H1 (cell line): ENCODE data around the gene EML1. TPM values are rescaled to one million over a fixed set of nuclear protein-coding genes. Genes with fewer than 3 reads are reported as not detected.

Experiments
- CTCF ChIA-PET: fragments of 300-600 bp; sonication (Branson Sonifier 250); formaldehyde crosslinking; loops from one replicate; lab custom pipeline; 2021; ENCODE audit not compliant: partially characterized antibody; lab: Charles Lee
- POLR2A ChIA-PET: fragments of 300-600 bp; sonication (Branson Sonifier 250); formaldehyde crosslinking; loops from one replicate; lab custom pipeline; 2021; ENCODE audit warnings: inconsistent platforms; ENCODE audit not compliant: partially characterized antibody; lab: Charles Lee
- DNase-seq, 2 experiments: peaks; one replicate each; pipeline versions ENCODE4 v3.0.0 to v3.0.0-alpha.2; 2010 to 2022; ENCODE audit warnings: low spot score in 2 of 2, low read depth in 1 of 2, mixed read lengths in 1 of 2
- FAIRE-seq: peaks from 2 replicates; lab custom pipeline; 2011; peaks lifted over from hg19 to GRCh38; lab: Jason Lieb, UNC
- H2AFZ ChIP-seq: 2 replicates; pipeline ENCODE4 v1.8.1; 2012; ENCODE audit warnings: low read length, inconsistent platforms
- H2AK5ac ChIP-seq: 2 replicates; pipeline ENCODE4 v1.6.1; 2013; ENCODE audit warnings: low read depth, low read length
- H2BK120ac ChIP-seq: replicated peaks from 2 replicates; pipeline ENCODE3; 2013; ENCODE audit warnings: low read depth, low read length, inconsistent platforms
- H2BK12ac ChIP-seq: 2 replicates; pipeline ENCODE4 v1.6.1; 2013; ENCODE audit warnings: low read depth, low read length
- H2BK15ac ChIP-seq: 2 replicates; pipeline ENCODE4 v1.6.1; 2013; ENCODE audit warnings: low read length
- H2BK20ac ChIP-seq: 2 replicates; pipeline ENCODE4 v1.6.1; 2013; ENCODE audit warnings: low read length
- H2BK5ac ChIP-seq: 2 replicates; pipeline ENCODE4 v1.6.1; 2013; ENCODE audit warnings: low read depth, low read length
- H3K14ac ChIP-seq: 2 replicates; pipeline ENCODE4 v1.6.1; 2013; ENCODE audit warnings: inconsistent platforms; ENCODE audit not compliant: insufficient read length
- H3K18ac ChIP-seq: 2 replicates; pipeline ENCODE4 v1.6.1; 2013; ENCODE audit warnings: low read length; ENCODE audit errors: extremely low read depth
- H3K23ac ChIP-seq: 2 replicates; pipeline ENCODE4 v1.6.1; 2013; ENCODE audit warnings: inconsistent platforms; ENCODE audit not compliant: insufficient read length
- H3K23me2 ChIP-seq: 2 replicates; pipeline ENCODE4 v1.6.1; 2013; ENCODE audit warnings: low read depth, low read length
- H3K27ac ChIP-seq: 2 replicates; pipeline ENCODE4 v1.6.1; 2011; ENCODE audit warnings: low read depth, low read length, inconsistent platforms
- H3K27me3 ChIP-seq, 4 experiments: replicated peaks in 1 of 4; 1 replicate in 1 of 4; 2 replicates in 3 of 4; pipeline versions ENCODE4 v1.6.1 to v1.8.1; 2011 to 2013; ENCODE audit warnings: low read length in 3 of 4, mild to moderate bottlenecking in 3 of 4, inconsistent platforms in 2 of 4, mixed read lengths in 2 of 4, moderate library complexity in 1 of 4; ENCODE audit not compliant: control insufficient read depth in 3 of 4, insufficient read depth in 3 of 4; ENCODE audit errors: extremely low read depth in 1 of 4
- H3K36me3 ChIP-seq, 4 experiments: 2 replicates each; pipeline versions ENCODE4 v1.6.1 to v1.8.1; 2011 to 2013; ENCODE audit warnings: mild to moderate bottlenecking in 4 of 4, low read length in 3 of 4, moderate library complexity in 2 of 4, control low read depth in 1 of 4, inconsistent platforms in 1 of 4; ENCODE audit not compliant: insufficient read depth in 4 of 4, control insufficient read depth in 2 of 4
- H3K4ac ChIP-seq: replicated peaks from 2 replicates; pipeline ENCODE3; 2013; ENCODE audit warnings: low read length, low read depth, mixed read lengths, inconsistent platforms; ENCODE audit not compliant: insufficient read length
- H3K4me1 ChIP-seq, 4 experiments: replicated peaks in 1 of 4; 1 replicate in 1 of 4; 2 replicates in 3 of 4; pipeline versions ENCODE4 v1.6.1 to v1.8.1; 2011 to 2013; ENCODE audit warnings: low read length in 3 of 4, inconsistent platforms in 2 of 4, mixed read lengths in 1 of 4; ENCODE audit not compliant: insufficient read depth in 4 of 4, control insufficient read depth in 3 of 4
- H3K4me2 ChIP-seq, 2 experiments: 2 replicates each; pipeline versions ENCODE4 v1.6.1 to v1.8.1; 2011 to 2013; ENCODE audit warnings: low read depth in 2 of 2, low read length in 2 of 2, control low read depth in 1 of 2, inconsistent platforms in 1 of 2, mild to moderate bottlenecking in 1 of 2; ENCODE audit not compliant: insufficient read depth in 1 of 2
- H3K4me3 ChIP-seq, 4 experiments: fragments of 200-600, 300-600 bp in 1 of 4; sonication (generic), shearing (Covaris generic), sonication (Bioruptor Twin) in 1 of 4; 2 replicates each; pipeline versions ENCODE4 v1.5.1 to v1.8.1; 2011 to 2016; ENCODE audit warnings: low read length in 4 of 4, low read depth in 3 of 4, control low read depth in 2 of 4, inconsistent platforms in 2 of 4, mild to moderate bottlenecking in 2 of 4, mixed read lengths in 1 of 4, moderate library complexity in 1 of 4; ENCODE audit not compliant: insufficient read depth in 2 of 4; ENCODE audit errors: extremely low read depth in 1 of 4
- H3K56ac ChIP-seq: replicated peaks from 2 replicates; pipeline ENCODE3; 2013; ENCODE audit warnings: low read depth, mild to moderate bottlenecking, mixed read lengths, low read length, inconsistent platforms; ENCODE audit not compliant: insufficient read length
- H3K79me1 ChIP-seq: 2 replicates; pipeline ENCODE4 v1.6.1; 2013; ENCODE audit warnings: low read depth, low read length, control low read depth
- H3K79me2 ChIP-seq, 2 experiments: 2 replicates each; pipeline versions ENCODE4 v1.6.1 to v1.8.1; 2012 to 2013; ENCODE audit warnings: low read length in 2 of 2, mild to moderate bottlenecking in 2 of 2, inconsistent platforms in 1 of 2; ENCODE audit not compliant: insufficient read depth in 2 of 2, control insufficient read depth in 1 of 2
- H3K9ac ChIP-seq, 4 experiments: replicated peaks in 1 of 4; 1 replicate in 1 of 4; 2 replicates in 3 of 4; pipeline versions ENCODE4 v1.6.1 to v1.8.1; 2011 to 2013; ENCODE audit warnings: low read depth in 3 of 4, low read length in 3 of 4, control low read depth in 2 of 4, mild to moderate bottlenecking in 2 of 4, moderate library complexity in 2 of 4, inconsistent platforms in 1 of 4; ENCODE audit errors: extremely low read depth in 1 of 4
- H3K9me3 ChIP-seq, 2 experiments: 2 replicates each; pipeline versions ENCODE4 v1.6.1 to v1.8.1; 2012 to 2013; ENCODE audit warnings: mild to moderate bottlenecking in 2 of 2, moderate library complexity in 2 of 2, control low read depth in 1 of 2, inconsistent platforms in 1 of 2, low read depth in 1 of 2, low read length in 1 of 2, mixed read lengths in 1 of 2; ENCODE audit not compliant: insufficient read depth in 2 of 2
- H4K20me1 ChIP-seq, 2 experiments: replicated peaks in 1 of 2; 2 replicates each; pipeline versions ENCODE3 to v1.8.1; 2011 to 2013; ENCODE audit warnings: inconsistent platforms in 2 of 2, low read length in 2 of 2, mild to moderate bottlenecking in 1 of 2; ENCODE audit not compliant: insufficient read depth in 2 of 2, control insufficient read depth in 1 of 2
- H4K5ac ChIP-seq: 2 replicates; pipeline ENCODE4 v1.6.1; 2013; ENCODE audit warnings: low read length, low read depth, mixed read lengths, inconsistent platforms; ENCODE audit not compliant: insufficient read length
- H4K8ac ChIP-seq: 2 replicates; pipeline ENCODE4 v1.8.0; 2013; ENCODE audit warnings: mild to moderate bottlenecking, moderate library complexity, low read length, inconsistent platforms; ENCODE audit not compliant: insufficient read depth; ENCODE audit errors: extremely low read depth
- H4K91ac ChIP-seq: replicated peaks from 2 replicates; pipeline ENCODE3; 2013; ENCODE audit warnings: low read length, mixed read lengths, inconsistent platforms; ENCODE audit not compliant: insufficient read length
- ATF2 ChIP-seq: IDR thresholded peaks from 2 replicates; pipeline ENCODE4 v1.6.1; 2012; ENCODE audit warnings: low read length, inconsistent platforms
- polyA plus RNA-seq, 7 experiments: library from polyadenylated mRNA; depleted of rRNA in 3 of 7; stranded (reverse) in 5 of 7; unstranded in 2 of 7; fragments of >200 nt in 5 of 7; fragments of 200-250 nt in 2 of 7; gene quantifications; 1 replicate in 5 of 7; 2 replicates in 1 of 7; 4 replicates in 1 of 7; pipeline versions ENCODE4 v1.2.1 to v1.2.3, GENCODE V29; 2011 to 2013; ENCODE audit warnings: missing spikeins in 2 of 7, mixed read lengths in 2 of 7
- total RNA-seq: library from RNA; stranded (reverse); fragmentation: NEBNext Ultra II Directional; extraction: Animal tissue kit (Norgen Biotek cat#: 25700); gene quantifications from 2 replicates; pipeline ENCODE4 v1.2.1, GENCODE V29; 2021

Gene EML1
- total and polyA plus RNA-seq, 2 of the 8 experiments (the other 6 are each of a cell fraction or from before 2014, with no cell fraction given): 11.1 to 24.7 TPM

- Histone ChIP-seq H3K23ac (no peak overlapping the region), H3K9ac (no peak overlapping the region), H3K27ac (no peak overlapping the region), H3K18ac (no peak overlapping the region), H3K56ac (no peak overlapping the region), H3K4me2 (no peak overlapping the region), H4K20me1 (no peaks in the 10 kb centered on the region), H3K79me1 (0 out of 2 replicates have a peak, but pooled peaks cover 4% of the 10 kb centered on the region), H2BK15ac (no peak overlapping the region), H4K8ac (no peak overlapping the region), H3K36me3 (no peaks in the 10 kb centered on the region), H3K23me2 (peaks cover 4% of the 10 kb centered on the region; the same call in 1 of the 2 replicates), H3K4me3 (no peak overlapping the region), H2AFZ (no peak overlapping the region), H2BK120ac (no peak overlapping the region), H2BK5ac (no peak overlapping the region), H4K5ac (no peak overlapping the region), H3K79me2 (peaks cover 0 to 43% of the 10 kb centered on the region in 2 experiments; a peak in 3 of 4 replicates), H2BK12ac (no peak overlapping the region), H2AK5ac (no peak overlapping the region), H3K4me1 (peaks cover 0 to 8% (median 4%) of the 10 kb centered on the region in 4 experiments; a peak in 4 of 7 replicates), H3K27me3 (peaks cover 0 to 5% (median 0%) of the 10 kb centered on the region in 4 experiments; a peak in 3 of 7 replicates), H3K14ac (no peak overlapping the region), H2BK20ac (no peak overlapping the region), H3K9me3 (no peaks in the 10 kb centered on the region), H4K91ac (no peak overlapping the region), H3K4ac (no peak overlapping the region)
- POLR2A ChIA-PET: no interaction called here
- CTCF ChIA-PET: interaction anchor here (0.7 to 2.4 kb wide), 9 partner anchors 10 to 95 kb away, joined by 3 to 10 read pairs (median 3); no protein-coding TSS in a partner anchor
- FAIRE-seq: no peak
- TF ChIP-seq ATF2: no peak
- no peak for DNase-seq
Measured at GRCh38 chr14:99797231-99797630, 4.0 kb downstream of the EML1 start.
